Right cardiac atrium (tissue), 5 donors: ENCODE results near the gene AGRN. TPM values are rescaled to one million over a fixed set of nuclear protein-coding genes. Genes with fewer than 3 reads are reported as not detected.
"Not testable (repeated sequence)": the region's sequence is repeated elsewhere in the genome, so short reads cannot be mapped to it uniquely, and the experiment has no call there.

Experiments used
- ATAC-seq, 2 donors: fragments of 200-7000 bp; cut with Tn5 transposase; one replicate each; pipeline versions ENCODE4 v1.8.0 to v1.9.1; 2020; ENCODE audit warnings: moderate library complexity in 2 of 2, mild to moderate bottlenecking in 1 of 2
- DNase-seq, 3 donors: peaks; one replicate each; pipeline ENCODE4 v3.0.0-alpha.2; 2020
- H3K27ac ChIP-seq: one replicate; pipeline ENCODE4 v1.5.1; 2013; ENCODE audit warnings: mild to moderate bottlenecking, low read length, control low read depth, moderate library complexity
- H3K27me3 ChIP-seq: one replicate; pipeline ENCODE4 v1.6.1; 2013; ENCODE audit not compliant: control insufficient read depth, insufficient read depth
- H3K4me1 ChIP-seq: one replicate; pipeline ENCODE4 v1.6.1; 2013; ENCODE audit warnings: low read length; ENCODE audit not compliant: control insufficient read depth, insufficient read depth
- H3K4me3 ChIP-seq: one replicate; pipeline ENCODE4 v1.5.1; 2013; ENCODE audit warnings: low read length, control low read depth
- H3K9me3 ChIP-seq: one replicate; pipeline ENCODE4 v1.6.1; 2013; ENCODE audit warnings: low read length; ENCODE audit not compliant: control insufficient read depth
- WGBS: extraction: QIAGEN DNeasy Blood & Tissue Kit; methylation state at CpG from one replicate; pipeline ENCODE4 v1.1.7; 2013; 5-methylcytosine and 5-hydroxymethylcytosine counted together
- intact Hi-C, 4 donors: fragments of 100-400 bp; cut with DNase I; formaldehyde crosslinking; loops; one replicate each; pipeline versions ENCODE4 v1.11.0 to v1.14.0; 2022 to 2023
- polyA plus RNA-seq: library from polyadenylated mRNA; stranded (reverse); fragments of 200-250 nt; gene quantifications from one replicate; pipeline ENCODE4 v1.2.3, GENCODE V29; 2013
- total RNA-seq, 4 donors: library from RNA; stranded (reverse); fragmentation: NEBNext Ultra II Directional; extraction: Animal tissue kit (Norgen Biotek cat#: 25700); gene quantifications; one replicate each; pipeline ENCODE4 v1.2.1, GENCODE V29; 2021
- donor health status: healthy with polysubstance abuse.
- donor health status: DM: no; HTN: yes; CAD: no.
- donor health status: DM: no; HTN: no; CAD: no.
- donor health status: DM: no; HTN: yes; CAD: no; lungs with severe emphysema.
- donor health status: DM: yes; HTN: yes; CAD: no.

AGRN gene
- total and polyA plus RNA-seq, 5 donors = 12.0 to 26.4 (median 19.3) TPM

- intact Hi-C loops = no loop called here
- 7% methylated on average over 40 of the region's 40 CpGs for WGBS
- no peaks in the 10 kb centered on the region for H3K9me3 ChIP-seq
- no peak overlapping the region for H3K4me3 ChIP-seq
- H3K27ac ChIP-seq = peak overlapping the region; percentile 2
- DNase-seq = peak; percentile 37 to 83 (median 73)
- H3K27me3 ChIP-seq = no peaks in the 10 kb centered on the region
- no peaks in the 10 kb centered on the region for H3K4me1 ChIP-seq
- ATAC-seq = peak in 1 of 2 donors; percentile 16
Observed at GRCh38 chr1:975896-976683, 43.8 kb upstream of the AGRN start.

- H3K27me3 ChIP-seq = not testable (repeated sequence)
Observed at GRCh38 chr1:976791-977190, 43.1 kb upstream of the AGRN start.

GRCh38 chr1:978069-978834 is 41.7 kb upstream of the AGRN start:
- peak in 2 of 3 donors; percentile 18 to 68 for DNase-seq
- H3K27ac ChIP-seq = no peak overlapping the region
- no peaks in the 10 kb centered on the region for H3K27me3 ChIP-seq
- ATAC-seq = no peak
- WGBS = 88% methylated on average over 44 of the region's 44 CpGs
- intact Hi-C loops = no loop called here
- H3K4me3 ChIP-seq = no peak overlapping the region
- H3K9me3 ChIP-seq = no peaks in the 10 kb centered on the region
- no peaks in the 10 kb centered on the region for H3K4me1 ChIP-seq

More at GRCh38 chr1:976791-977190, 43.1 kb upstream of the AGRN start:
- H3K4me1 ChIP-seq, H3K9me3 ChIP-seq, intact Hi-C loops, H3K27ac ChIP-seq, H3K4me3 ChIP-seq, ATAC-seq: not testable (repeated sequence)
- peak; percentile 35 to 87 (median 64) for DNase-seq
- 72% methylated on average over 20 of the region's 39 CpGs for WGBS

- no peaks in the 10 kb centered on the region for H3K9me3 ChIP-seq
- DNase-seq (peak; percentile 16 to 54 (median 50)), ATAC-seq (no peak)
- H3K4me1 ChIP-seq = no peaks in the 10 kb centered on the region
- no peaks in the 10 kb centered on the region for H3K27me3 ChIP-seq
- 87% methylated on average over 60 of the region's 60 CpGs for WGBS
- intact Hi-C loops = no loop called here
- H3K27ac ChIP-seq = no peak overlapping the region
- H3K4me3 ChIP-seq = no peak overlapping the region
Observed at GRCh38 chr1:978835-979743, 40.8 kb upstream of the AGRN start.

- 94% methylated on average over 9 of the region's 9 CpGs for WGBS
- intact Hi-C loops = loop anchor here in 1 of 4 donors (5.0 kb wide), 1 partner anchor 83 kb away; no protein-coding TSS in a partner anchor
- H3K27ac ChIP-seq = no peak overlapping the region
- H3K4me3 ChIP-seq = no peak overlapping the region
- H3K9me3 ChIP-seq = no peaks in the 10 kb centered on the region
- ATAC-seq (no peak), DNase-seq (no peak)
- no peaks in the 10 kb centered on the region for H3K27me3 ChIP-seq
- H3K4me1 ChIP-seq = no peaks in the 10 kb centered on the region
Observed at GRCh38 chr1:979744-980072, 40.2 kb upstream of the AGRN start.

- 64% methylated on average over 13 of the region's 13 CpGs for WGBS
- Histone ChIP-seq H3K9me3 (no peaks in the 10 kb centered on the region), H3K27ac (peak overlapping the region; percentile 1), H3K4me3 (peak overlapping the region; percentile 22), H3K27me3 (no peaks in the 10 kb centered on the region), H3K4me1 (no peaks in the 10 kb centered on the region)
- peak in 2 of 3 donors; percentile 54 to 57 for DNase-seq
- intact Hi-C loops = loop anchor here in 1 of 4 donors (5.0 kb wide), 1 partner anchor 82 kb away; no protein-coding TSS in a partner anchor
- ATAC-seq = peak in 1 of 2 donors; percentile 1
Observed at GRCh38 chr1:980137-980571, 39.8 kb upstream of the AGRN start.

GRCh38 chr1:980602-981395 is 39.1 kb upstream of the AGRN start:
- Histone ChIP-seq H3K9me3 (no peaks in the 10 kb centered on the region), H3K27ac (peak overlapping the region; percentile 81), H3K4me3 (peak overlapping the region; percentile 22), H3K4me1 (no peaks in the 10 kb centered on the region), H3K27me3 (no peaks in the 10 kb centered on the region)
- peak; percentile 65 to 91 (median 86) for DNase-seq
- intact Hi-C loops = loop anchor here in 1 of 4 donors (5.0 kb wide), 1 partner anchor 82 kb away; no protein-coding TSS in a partner anchor
- 55% methylated on average over 35 of the region's 35 CpGs for WGBS
- ATAC-seq = peak; percentile 62 to 69

- DNase-seq (peak; percentile 30 to 73 (median 58)), ATAC-seq (peak; percentile 3 to 9)
- no peaks in the 10 kb centered on the region for H3K27me3 ChIP-seq
- intact Hi-C loops = loop anchor here in 1 of 4 donors (5.0 kb wide), 1 partner anchor 81 kb away; no protein-coding TSS in a partner anchor
- H3K9me3 ChIP-seq = no peaks in the 10 kb centered on the region
- H3K4me1 ChIP-seq = no peaks in the 10 kb centered on the region
- H3K27ac ChIP-seq = peak overlapping the region; percentile 81
- 75% methylated on average over 21 of the region's 21 CpGs for WGBS
- H3K4me3 ChIP-seq = peak overlapping the region; percentile 12
Observed at GRCh38 chr1:981491-981954, 38.4 kb upstream of the AGRN start.

- Histone ChIP-seq H3K27me3 (no peaks in the 10 kb centered on the region), H3K9me3 (no peaks in the 10 kb centered on the region), H3K4me3 (peak within 1 kb of the TSS; percentile 12), H3K27ac (peak within 1 kb of the TSS; percentile 81), H3K4me1 (no peaks in the 10 kb centered on the region)
- ATAC-seq = peak; percentile 67 to 68
- intact Hi-C loops = loop anchor here in 1 of 4 donors (5.0 kb wide), 1 partner anchor 80 kb away; no protein-coding TSS in a partner anchor
- DNase-seq = peak; percentile 70 to 89 (median 85)
- WGBS = 52% methylated on average over 28 of the region's 28 CpGs
Observed at GRCh38 chr1:981955-982558, 37.9 kb upstream of the AGRN start, which contains the start of gene PERM1. Gene PERM1, minus strand, starts transcription at chr1:982093. Its CDS starts 1,064 bp downstream, at chr1:981029.
